ENCODE data around the gene C4BPA. TPM values are rescaled to one million over a fixed set of nuclear protein-coding genes. Genes with fewer than 3 reads are reported as not detected.

C4BPA gene
- total RNA-seq, 1 experiment from 2014 or later: 10.6 TPM

DNA sequence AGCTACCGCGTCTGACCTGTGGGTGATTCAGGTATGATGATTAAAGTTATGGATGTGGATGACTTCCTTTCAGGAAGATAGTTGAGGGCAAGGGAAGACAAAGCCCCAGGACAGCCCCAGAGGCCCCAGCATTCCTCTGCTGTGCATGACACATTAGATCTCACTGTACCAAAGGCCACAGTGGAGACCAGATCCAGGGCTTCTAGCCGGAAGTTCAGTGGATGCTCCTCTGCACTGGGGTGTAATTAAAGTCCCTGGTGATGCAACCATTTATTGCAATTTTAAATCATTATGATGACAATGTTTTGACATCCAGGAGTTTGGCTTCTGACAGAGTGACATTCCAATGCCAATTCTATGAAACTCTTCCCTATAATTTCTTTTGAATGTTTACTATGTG lies 5.0 kb downstream of the C4BPA start:
- H3K4me3 Mint-ChIP-seq (ENCODE audit: unreplicated experiment): no peak overlapping the region
- BruUV-seq (replicated peaks): no TSS peak
- intact Hi-C loops (cut with micrococcal nuclease; ENCODE audit: unreplicated experiment): no loop called here

GRCh38 chr1:207112616-207113296 lies 8.7 kb downstream of the C4BPA start:
- no peaks in the 10 kb centered on the region for H3K27me3 ChIP-seq (replicated peaks; ENCODE audit: control insufficient read depth, insufficient read depth, low read length)
- Mint-ChIP-seq H3K9me3 (ENCODE audit: unreplicated experiment) (peaks cover 1% of the 10 kb centered on the region), H3K4me3 (ENCODE audit: unreplicated experiment) (no peak overlapping the region), H3K27ac (ENCODE audit: unreplicated experiment) (no peak overlapping the region), H3K27me3 (ENCODE audit: insufficient read depth, unreplicated experiment) (no peaks in the 10 kb centered on the region), H3K36me3 (ENCODE audit: insufficient read depth, unreplicated experiment) (no peaks in the 10 kb centered on the region), H3K4me1 (ENCODE audit: low read depth, unreplicated experiment) (peaks cover 4% of the 10 kb centered on the region)
- H3K4me3 ChIP-seq (ENCODE audit: low read depth, low read length): no peak overlapping the region
- ChIA-PET POLR2A (no interaction called here), CTCF (no interaction called here)
- no TSS peak for BruUV-seq (replicated peaks)
- H3K9me3 ChIP-seq: 0 out of 2 replicates have a peak, but pooled peaks cover 6% of the 10 kb centered on the region
- no peaks in the 10 kb centered on the region for H3K4me1 ChIP-seq
- no peak for TF ChIP-seq CTCF (IDR thresholded peaks at IDR 0.05; ENCODE audit: insufficient read depth in 1 of 2, low read depth in 1 of 2, low read length in 1 of 2, severe bottlenecking in 1 of 2, unreplicated experiment in 1 of 2)
- DNase-seq: no peak
- intact Hi-C loops (cut with micrococcal nuclease; ENCODE audit: unreplicated experiment): no loop called here
- no peaks in the 10 kb centered on the region for H3K36me3 ChIP-seq (ENCODE audit: control insufficient read depth, insufficient read depth, low read length)

More for the DNA sequence above, 5.0 kb downstream of the C4BPA start:
- Histone ChIP-seq H3K4me3 (ENCODE audit: low read depth, low read length) (no peak overlapping the region), H3K9me3 (0 out of 2 replicates have a peak, but pooled peaks cover 6% of the 10 kb centered on the region), H3K4me1 (peaks cover 10% of the 10 kb centered on the region), H3K27me3 (replicated peaks; ENCODE audit: control insufficient read depth, insufficient read depth, low read length) (no peaks in the 10 kb centered on the region), H3K36me3 (ENCODE audit: control insufficient read depth, insufficient read depth, low read length) (no peaks in the 10 kb centered on the region)
- H3K27me3 Mint-ChIP-seq (ENCODE audit: insufficient read depth, unreplicated experiment): no peaks in the 10 kb centered on the region
- no peaks in the 10 kb centered on the region for H3K9me3 Mint-ChIP-seq (ENCODE audit: unreplicated experiment)
- TF ChIP-seq CTCF (IDR thresholded peaks at IDR 0.05; ENCODE audit: insufficient read depth in 1 of 2, low read depth in 1 of 2, low read length in 1 of 2, severe bottlenecking in 1 of 2, unreplicated experiment in 1 of 2): no peak
- H3K27ac Mint-ChIP-seq (ENCODE audit: unreplicated experiment): no peak overlapping the region
- peak; percentile 11 to 60 for DNase-seq
- no peaks in the 10 kb centered on the region for H3K36me3 Mint-ChIP-seq (ENCODE audit: insufficient read depth, unreplicated experiment)
- ChIA-PET CTCF (no interaction called here), POLR2A (no interaction called here)
- peaks cover 10% of the 10 kb centered on the region for H3K4me1 Mint-ChIP-seq (ENCODE audit: low read depth, unreplicated experiment)

GRCh38 chr1:207115269-207115668 lies 11.2 kb downstream of the C4BPA start:
- H3K4me1 ChIP-seq: no peaks in the 10 kb centered on the region
- no peaks in the 10 kb centered on the region for H3K36me3 Mint-ChIP-seq (ENCODE audit: insufficient read depth, unreplicated experiment)
- H3K27me3 Mint-ChIP-seq (ENCODE audit: insufficient read depth, unreplicated experiment): no peaks in the 10 kb centered on the region
- H3K27ac Mint-ChIP-seq (ENCODE audit: unreplicated experiment): no peak overlapping the region
- no TSS peak for BruUV-seq (replicated peaks)
- H3K4me3 Mint-ChIP-seq (ENCODE audit: unreplicated experiment): no peak overlapping the region
- H3K4me1 Mint-ChIP-seq (ENCODE audit: low read depth, unreplicated experiment): peaks cover 6% of the 10 kb centered on the region
- H3K9me3 Mint-ChIP-seq (ENCODE audit: unreplicated experiment): peaks cover 9% of the 10 kb centered on the region
- H3K9me3 ChIP-seq: 0 out of 2 replicates have a peak, but pooled peaks cover 5% of the 10 kb centered on the region
- no peak overlapping the region for H3K4me3 ChIP-seq (ENCODE audit: low read depth, low read length)
- CTCF ChIA-PET: no interaction called here
- no peak for TF ChIP-seq CTCF (IDR thresholded peaks at IDR 0.05; ENCODE audit: insufficient read depth in 1 of 2, low read depth in 1 of 2, low read length in 1 of 2, severe bottlenecking in 1 of 2, unreplicated experiment in 1 of 2)
- no peak for DNase-seq
- POLR2A ChIA-PET: no interaction called here
- H3K27me3 ChIP-seq (replicated peaks; ENCODE audit: control insufficient read depth, insufficient read depth, low read length): no peaks in the 10 kb centered on the region
- intact Hi-C loops (cut with micrococcal nuclease; ENCODE audit: unreplicated experiment): no loop called here
- no peaks in the 10 kb centered on the region for H3K36me3 ChIP-seq (ENCODE audit: control insufficient read depth, insufficient read depth, low read length)
